Liver (tissue), 9 donors: ENCODE results near the gene DLX6. TPM values are rescaled to one million over a fixed set of nuclear protein-coding genes. Genes with fewer than 3 reads are reported as not detected.

Experiments
- DNase-seq: peaks from one replicate; pipeline ENCODE4 v3.0.0-alpha.2; 2017; ENCODE audit warnings: low spot score
- H3K27ac ChIP-seq, 2 donors: one replicate each; pipeline ENCODE4 v1.7.0; 2013; ENCODE audit warnings: inconsistent platforms in 2 of 2, low read length in 2 of 2, control low read depth in 1 of 2, low read depth in 1 of 2, mild to moderate bottlenecking in 1 of 2
- H3K27me3 ChIP-seq, 4 donors: one replicate each; pipeline versions ENCODE4 v1.6.1 to v1.7.0; 2013; ENCODE audit warnings: low read length in 3 of 4, inconsistent platforms in 1 of 4, mild to moderate bottlenecking in 1 of 4, moderate library complexity in 1 of 4; ENCODE audit not compliant: control insufficient read depth in 4 of 4, insufficient read depth in 4 of 4
- H3K36me3 ChIP-seq, 4 donors: one replicate each; pipeline versions ENCODE4 v1.6.1 to v1.7.0; 2013; ENCODE audit warnings: low read length in 3 of 4, mild to moderate bottlenecking in 3 of 4, low read depth in 1 of 4, moderate library complexity in 1 of 4; ENCODE audit not compliant: control insufficient read depth in 4 of 4, insufficient read depth in 3 of 4
- H3K4me1 ChIP-seq, 4 donors: one replicate each; pipeline versions ENCODE4 v1.6.1 to v1.7.0; 2013; ENCODE audit warnings: low read length in 3 of 4, mild to moderate bottlenecking in 3 of 4, moderate library complexity in 1 of 4; ENCODE audit not compliant: control insufficient read depth in 4 of 4, insufficient read depth in 4 of 4
- H3K4me3 ChIP-seq, 3 donors: one replicate each; pipeline versions ENCODE4 v1.6.1 to v1.7.0; 2013; ENCODE audit warnings: low read length in 3 of 3, control low read depth in 1 of 3, low read depth in 1 of 3, mild to moderate bottlenecking in 1 of 3
- H3K9ac ChIP-seq, 2 donors: one replicate each; pipeline ENCODE4 v1.7.0; 2013; ENCODE audit warnings: low read length in 2 of 2, mild to moderate bottlenecking in 2 of 2, moderate library complexity in 2 of 2, control low read depth in 1 of 2, low read depth in 1 of 2
- H3K9me3 ChIP-seq, 4 donors: one replicate each; pipeline versions ENCODE4 v1.6.1 to v1.7.0; 2013; ENCODE audit warnings: low read length in 3 of 4; ENCODE audit not compliant: control insufficient read depth in 4 of 4
- FOXA1 ChIP-seq: IDR thresholded peaks from 2 replicates; pipeline ENCODE4 v1.6.1; 2016; ENCODE audit warnings: antibody characterized with exemption
- FOXA2 ChIP-seq: IDR thresholded peaks from 2 replicates; pipeline ENCODE4 v1.6.1; 2016; ENCODE audit warnings: antibody characterized with exemption
- GABPA ChIP-seq, 2 donors: IDR thresholded peaks in 1 of 2; conservative IDR thresholded peaks in 1 of 2; 2 replicates each; pipeline ENCODE4 v1.6.1; 2016; ENCODE audit warnings: antibody characterized with exemption in 2 of 2, mild to moderate bottlenecking in 1 of 2, moderate library complexity in 1 of 2
- HNF4A ChIP-seq, 2 donors: conservative IDR thresholded peaks; 2 replicates each; pipeline ENCODE4 v1.6.1; 2016; ENCODE audit warnings: antibody characterized with exemption in 2 of 2, mild to moderate bottlenecking in 2 of 2
- HNF4G ChIP-seq: IDR thresholded peaks from 2 replicates; pipeline ENCODE4 v1.6.1; 2016; ENCODE audit warnings: antibody characterized with exemption
- JUND ChIP-seq, 2 donors: IDR thresholded peaks; 2 replicates each; pipeline ENCODE4 v1.6.1; 2016; ENCODE audit warnings: antibody characterized with exemption in 2 of 2
- NR2F2 ChIP-seq: IDR thresholded peaks from 2 replicates; pipeline ENCODE4 v1.6.1; 2016; ENCODE audit warnings: antibody characterized with exemption
- RXRA ChIP-seq, 2 donors: IDR thresholded peaks; 2 replicates each; pipeline ENCODE4 v1.6.1; 2017 to 2018; ENCODE audit warnings: antibody characterized with exemption in 2 of 2, mild to moderate bottlenecking in 1 of 2
- TAF1 ChIP-seq: conservative IDR thresholded peaks from 2 replicates; pipeline ENCODE4 v1.6.1; 2016; ENCODE audit warnings: antibody characterized with exemption, mild to moderate bottlenecking
- WGBS: extraction: QIAGEN DNeasy Blood & Tissue Kit; methylation state at CpG from one replicate; pipeline ENCODE4 v1.1.7; 2013; 5-methylcytosine and 5-hydroxymethylcytosine counted together
- polyA plus RNA-seq, 2 donors: library from polyadenylated mRNA; stranded (reverse) in 1 of 2; unstranded in 1 of 2; fragments of 200-250 nt in 1 of 2; fragments of >200 nt in 1 of 2; fragmentation: Nextera tagmentation in 1 of 2; extraction: Ambion mirVana in 1 of 2; gene quantifications; one replicate each; pipeline versions ENCODE4 v1.2.1 to v1.2.3, GENCODE V29; 2013 to 2015
- total RNA-seq, 2 donors: library from RNA; depleted of rRNA; stranded (reverse); fragments of >200 nt; gene quantifications; one replicate each; pipeline ENCODE4 v1.2.3, GENCODE V29; 2014
- TF ChIP-seq, protein P1 (sequence below): IDR thresholded peaks from 2 replicates; pipeline ENCODE4 v1.6.1; 2016; ENCODE audit warnings: antibody characterized with exemption
- TF ChIP-seq, protein P2 (sequence below): IDR thresholded peaks from 2 replicates; pipeline ENCODE4 v1.6.1; 2016; ENCODE audit warnings: antibody characterized with exemption, mild to moderate bottlenecking
- TF ChIP-seq, protein P3 (sequence below): IDR thresholded peaks from 2 replicates; pipeline ENCODE4 v1.6.1; 2016; ENCODE audit warnings: antibody characterized with exemption
- donor health status: healthy.
- donor health status: healthy.
- donor health status: healthy.
- donor health status: healthy.
- donor health status: healthy.

Gene DLX6
- total and polyA plus RNA-seq, 4 donors = not detected

DNA sequence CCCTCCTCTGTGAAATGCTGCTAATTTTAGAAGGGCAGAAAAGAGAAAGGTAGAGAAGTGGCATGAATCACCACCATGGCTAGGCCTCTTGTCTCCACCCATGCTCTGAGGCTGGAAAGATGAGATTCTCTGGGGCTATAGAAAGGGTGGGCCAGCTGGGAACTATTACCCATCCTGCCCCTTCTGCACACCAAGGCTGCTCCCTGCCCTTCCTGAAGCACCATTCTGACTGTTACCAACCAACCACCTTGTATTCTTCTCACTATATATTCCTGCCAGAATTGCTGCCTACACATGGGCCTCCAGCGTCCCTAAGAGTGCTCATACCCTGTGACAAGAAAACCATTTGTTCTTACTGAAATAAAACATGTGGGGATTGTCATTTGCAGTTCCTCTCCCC lies 11.4 kb upstream of the DLX6 start:
- Histone ChIP-seq H3K27me3 (peaks cover 6 to 47% (median 22%) of the 10 kb centered on the region in 4 donors), H3K9me3 (peaks cover 0 to 11% (median 0%) of the 10 kb centered on the region in 4 donors), H3K27ac (no peak overlapping the region), H3K36me3 (no peaks in the 10 kb centered on the region), H3K4me3 (no peak overlapping the region), H3K4me1 (peaks cover 0 to 14% (median 6%) of the 10 kb centered on the region in 4 donors), H3K9ac (no peak overlapping the region)
- no peak for DNase-seq
- no peak for TF ChIP-seq HNF4G
- 43% methylated on average over 1 of the region's 1 CpG for WGBS

DNA sequence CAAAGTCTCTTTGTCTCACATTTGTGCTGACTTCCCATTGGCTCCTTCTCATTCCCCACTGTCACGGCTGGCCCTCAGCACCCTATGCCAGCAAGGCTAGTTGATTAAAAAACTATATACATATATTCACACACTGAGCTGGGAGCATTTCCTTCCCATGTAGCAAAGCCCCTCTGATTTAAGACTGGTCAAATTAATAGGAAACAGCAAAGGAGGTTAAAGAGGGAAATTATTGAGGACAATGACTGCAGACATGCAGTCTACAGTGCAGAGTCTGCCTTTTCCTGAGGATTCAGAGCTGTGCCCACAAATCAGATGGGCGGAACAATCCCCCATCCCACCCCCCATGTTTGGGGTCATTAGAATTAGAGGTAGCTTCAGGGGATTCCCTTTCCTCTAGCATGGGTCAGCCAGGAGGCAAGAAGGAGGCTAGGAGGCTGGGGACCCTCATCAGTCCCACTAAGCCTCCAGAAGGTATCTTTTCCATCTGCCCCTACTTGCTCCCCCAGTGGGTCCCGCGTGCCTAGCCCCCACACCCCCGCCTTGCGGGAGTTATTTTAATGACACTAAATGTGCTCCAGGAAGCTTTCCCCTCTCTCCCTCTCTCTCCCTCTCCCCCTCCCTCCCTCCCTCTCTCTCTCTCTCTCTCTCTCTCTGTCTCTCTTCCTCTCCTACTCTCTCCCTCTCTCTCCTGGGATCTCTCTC lies 9.8 kb upstream of the DLX6 start:
- Histone ChIP-seq H3K27ac (no peak overlapping the region), H3K27me3 (peaks cover 6 to 48% (median 24%) of the 10 kb centered on the region in 4 donors), H3K36me3 (no peaks in the 10 kb centered on the region), H3K4me3 (no peak overlapping the region), H3K9me3 (peaks cover 0 to 11% (median 0%) of the 10 kb centered on the region in 4 donors), H3K4me1 (peaks cover 0 to 14% (median 6%) of the 10 kb centered on the region in 4 donors), H3K9ac (no peak overlapping the region)
- no peak for DNase-seq
- no peak for TF ChIP-seq NR2F2
- WGBS = 10% methylated on average over 6 of the region's 6 CpGs

DNA sequence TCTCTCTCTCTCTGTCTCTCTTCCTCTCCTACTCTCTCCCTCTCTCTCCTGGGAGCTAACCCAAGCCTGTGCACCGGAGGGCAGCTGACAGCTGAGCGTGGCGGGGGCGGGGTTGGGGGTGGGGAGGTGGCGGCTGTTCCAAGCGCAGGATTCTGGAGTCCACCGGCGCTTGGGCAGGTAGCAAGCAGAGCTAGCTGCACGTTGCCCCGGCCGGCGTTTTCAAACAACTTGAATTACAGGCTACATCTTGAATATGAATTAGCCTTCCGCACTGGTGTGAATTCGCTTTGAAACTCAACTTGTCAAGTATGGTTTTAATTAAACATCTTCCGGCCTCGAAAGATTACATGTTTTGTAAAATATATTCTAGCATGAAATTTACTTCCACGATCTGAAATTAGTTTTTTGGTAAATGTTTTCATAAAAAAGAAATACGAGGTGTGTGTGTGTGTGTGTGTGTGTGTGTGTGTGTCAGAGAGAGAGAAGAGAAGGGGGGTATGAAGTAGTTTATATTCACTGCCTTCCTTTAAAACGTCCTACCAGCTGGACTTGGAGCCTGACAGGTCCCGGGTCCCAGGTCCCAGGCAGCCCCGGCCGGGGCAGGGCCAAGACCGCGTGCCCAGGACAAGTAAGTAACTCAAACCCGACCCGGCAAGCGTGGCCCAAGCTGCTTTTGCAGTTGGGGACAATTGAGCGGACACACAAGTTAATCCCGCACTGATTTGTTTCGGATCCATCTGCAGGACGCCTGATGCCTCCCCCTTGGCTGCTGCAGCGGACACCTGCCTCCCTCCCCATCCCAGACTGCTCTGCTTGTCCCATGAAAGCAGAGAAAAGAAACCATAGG lies 9.0 kb upstream of the DLX6 start:
- no peak for DNase-seq
- peaks cover 10 to 52% (median 25%) of the 10 kb centered on the region in 4 donors for H3K27me3 ChIP-seq
- no peak for TF ChIP-seq HNF4A (conservative IDR thresholded peaks at IDR 0.05)
- H3K36me3 ChIP-seq = no peaks in the 10 kb centered on the region
- WGBS = 6% methylated on average over 32 of the region's 32 CpGs
- no peak overlapping the region for H3K4me3 ChIP-seq
- H3K9ac ChIP-seq = no peak overlapping the region
- peaks cover 0 to 11% (median 0%) of the 10 kb centered on the region in 4 donors for H3K9me3 ChIP-seq
- no peak overlapping the region for H3K27ac ChIP-seq
- peaks cover 0 to 14% (median 6%) of the 10 kb centered on the region in 4 donors for H3K4me1 ChIP-seq

DNA sequence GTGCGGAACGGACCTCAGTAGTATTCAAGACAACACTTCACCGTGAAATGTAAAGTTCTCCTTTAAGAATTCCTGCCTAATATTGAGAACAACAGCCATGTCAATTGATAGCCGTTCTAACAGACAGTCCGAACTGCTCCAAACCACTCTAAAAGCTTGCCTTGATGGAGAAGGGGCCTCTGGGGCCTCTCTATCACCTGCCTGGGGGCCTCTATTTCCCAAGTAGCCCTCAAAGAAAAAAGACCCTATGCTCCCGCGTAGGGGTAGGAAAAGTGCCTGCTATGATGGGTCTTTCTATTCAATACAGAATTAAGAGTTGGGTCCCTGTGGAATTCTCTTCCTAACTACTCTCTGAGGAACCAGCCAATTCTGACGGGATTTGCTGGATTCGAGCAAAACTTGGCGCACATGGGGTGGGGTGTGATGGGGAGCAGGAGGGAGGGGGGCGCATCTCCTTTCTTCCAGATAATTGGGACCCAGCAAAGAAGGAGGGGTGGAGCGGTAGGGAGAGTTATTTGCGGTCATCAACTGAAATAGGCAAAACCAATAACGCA lies 8.3 kb upstream of the DLX6 start:
- 7% methylated on average over 14 of the region's 14 CpGs for WGBS
- H3K9me3 ChIP-seq = peaks cover 0 to 10% (median 0%) of the 10 kb centered on the region in 4 donors
- DNase-seq = no peak
- peaks cover 9 to 54% (median 26%) of the 10 kb centered on the region in 4 donors for H3K27me3 ChIP-seq
- peaks cover 0 to 13% (median 6%) of the 10 kb centered on the region in 4 donors for H3K4me1 ChIP-seq
- H3K36me3 ChIP-seq = no peaks in the 10 kb centered on the region
- H3K4me3 ChIP-seq = no peak overlapping the region
- no peak overlapping the region for H3K27ac ChIP-seq
- TF ChIP-seq FOXA1 = no peak
- no peak for TF ChIP-seq NR2F2
- no peak for TF ChIP-seq HNF4G
- TF ChIP-seq, protein P1, sequence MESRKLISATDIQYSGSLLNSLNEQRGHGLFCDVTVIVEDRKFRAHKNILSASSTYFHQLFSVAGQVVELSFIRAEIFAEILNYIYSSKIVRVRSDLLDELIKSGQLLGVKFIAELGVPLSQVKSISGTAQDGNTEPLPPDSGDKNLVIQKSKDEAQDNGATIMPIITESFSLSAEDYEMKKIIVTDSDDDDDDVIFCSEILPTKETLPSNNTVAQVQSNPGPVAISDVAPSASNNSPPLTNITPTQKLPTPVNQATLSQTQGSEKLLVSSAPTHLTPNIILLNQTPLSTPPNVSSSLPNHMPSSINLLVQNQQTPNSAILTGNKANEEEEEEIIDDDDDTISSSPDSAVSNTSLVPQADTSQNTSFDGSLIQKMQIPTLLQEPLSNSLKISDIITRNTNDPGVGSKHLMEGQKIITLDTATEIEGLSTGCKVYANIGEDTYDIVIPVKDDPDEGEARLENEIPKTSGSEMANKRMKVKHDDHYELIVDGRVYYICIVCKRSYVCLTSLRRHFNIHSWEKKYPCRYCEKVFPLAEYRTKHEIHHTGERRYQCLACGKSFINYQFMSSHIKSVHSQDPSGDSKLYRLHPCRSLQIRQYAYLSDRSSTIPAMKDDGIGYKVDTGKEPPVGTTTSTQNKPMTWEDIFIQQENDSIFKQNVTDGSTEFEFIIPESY = no peak
- TF ChIP-seq, protein P2, sequence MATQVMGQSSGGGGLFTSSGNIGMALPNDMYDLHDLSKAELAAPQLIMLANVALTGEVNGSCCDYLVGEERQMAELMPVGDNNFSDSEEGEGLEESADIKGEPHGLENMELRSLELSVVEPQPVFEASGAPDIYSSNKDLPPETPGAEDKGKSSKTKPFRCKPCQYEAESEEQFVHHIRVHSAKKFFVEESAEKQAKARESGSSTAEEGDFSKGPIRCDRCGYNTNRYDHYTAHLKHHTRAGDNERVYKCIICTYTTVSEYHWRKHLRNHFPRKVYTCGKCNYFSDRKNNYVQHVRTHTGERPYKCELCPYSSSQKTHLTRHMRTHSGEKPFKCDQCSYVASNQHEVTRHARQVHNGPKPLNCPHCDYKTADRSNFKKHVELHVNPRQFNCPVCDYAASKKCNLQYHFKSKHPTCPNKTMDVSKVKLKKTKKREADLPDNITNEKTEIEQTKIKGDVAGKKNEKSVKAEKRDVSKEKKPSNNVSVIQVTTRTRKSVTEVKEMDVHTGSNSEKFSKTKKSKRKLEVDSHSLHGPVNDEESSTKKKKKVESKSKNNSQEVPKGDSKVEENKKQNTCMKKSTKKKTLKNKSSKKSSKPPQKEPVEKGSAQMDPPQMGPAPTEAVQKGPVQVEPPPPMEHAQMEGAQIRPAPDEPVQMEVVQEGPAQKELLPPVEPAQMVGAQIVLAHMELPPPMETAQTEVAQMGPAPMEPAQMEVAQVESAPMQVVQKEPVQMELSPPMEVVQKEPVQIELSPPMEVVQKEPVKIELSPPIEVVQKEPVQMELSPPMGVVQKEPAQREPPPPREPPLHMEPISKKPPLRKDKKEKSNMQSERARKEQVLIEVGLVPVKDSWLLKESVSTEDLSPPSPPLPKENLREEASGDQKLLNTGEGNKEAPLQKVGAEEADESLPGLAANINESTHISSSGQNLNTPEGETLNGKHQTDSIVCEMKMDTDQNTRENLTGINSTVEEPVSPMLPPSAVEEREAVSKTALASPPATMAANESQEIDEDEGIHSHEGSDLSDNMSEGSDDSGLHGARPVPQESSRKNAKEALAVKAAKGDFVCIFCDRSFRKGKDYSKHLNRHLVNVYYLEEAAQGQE = no peak
- TF ChIP-seq FOXA2 = no peak
- TF ChIP-seq, protein P3, sequence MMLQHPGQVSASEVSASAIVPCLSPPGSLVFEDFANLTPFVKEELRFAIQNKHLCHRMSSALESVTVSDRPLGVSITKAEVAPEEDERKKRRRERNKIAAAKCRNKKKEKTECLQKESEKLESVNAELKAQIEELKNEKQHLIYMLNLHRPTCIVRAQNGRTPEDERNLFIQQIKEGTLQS = no peak
- no peak for TF ChIP-seq TAF1
- TF ChIP-seq RXRA (IDR thresholded peaks at IDR 0.05) = no peak
- TF ChIP-seq HNF4A (conservative IDR thresholded peaks at IDR 0.05) = no peak
- TF ChIP-seq JUND (IDR thresholded peaks at IDR 0.05) = no peak
- TF ChIP-seq GABPA (IDR thresholded peaks at IDR 0.05 in 1 of 2, conservative IDR thresholded peaks at IDR 0.05 in 1 of 2) = no peak
- H3K9ac ChIP-seq = no peak overlapping the region
